ENCODE data around the gene GINS3. TPM values are rescaled to one million over a fixed set of nuclear protein-coding genes. Genes with fewer than 3 reads are reported as not detected.

GINS3 gene
- 10 to 100 TPM in 1 of 10 donors, 1 to 10 TPM in 9; 7.2 to 13.5 (median 8.5) TPM for polyA plus RNA-seq (ENCODE audit: insufficient read length in 10 of 10)
- long read RNA-seq, donor 1, partial matches to known transcripts: 0 of 6 reads
- long read RNA-seq, donor 1, other reads (novel, unspliced or antisense): 0 of 6 reads
- long read RNA-seq, donor 2, partial matches to known transcripts: 0 of 2 reads
- long read RNA-seq, donor 2, other reads (novel, unspliced or antisense): 0 of 2 reads
- long read RNA-seq, donor 3: 0 reads
- long read RNA-seq, donor 4, partial matches to known transcripts: 0 of 3 reads
- long read RNA-seq, donor 4, other reads (novel, unspliced or antisense): 0 of 3 reads
- long read RNA-seq, donor 5, partial matches to known transcripts: 0 of 5 reads
- long read RNA-seq, donor 5, other reads (novel, unspliced or antisense): 0 of 5 reads
- long read RNA-seq, donor 6, transcript GINS3-206 (1 exons, 3,202 nt): major isoform, 5 of 10 reads
- long read RNA-seq, donor 6, partial matches to known transcripts: 0 of 10 reads
- long read RNA-seq, donor 6, other reads (novel, unspliced or antisense): 0 of 10 reads
- long read RNA-seq, donor 7, partial matches to known transcripts: 0 of 6 reads
- long read RNA-seq, donor 7, other reads (novel, unspliced or antisense): 0 of 6 reads
- long read RNA-seq, donor 8, transcript GINS3-206 (1 exons, 3,202 nt): major isoform, 7 of 12 reads
- long read RNA-seq, donor 8, partial matches to known transcripts: 0 of 12 reads
- long read RNA-seq, donor 8, other reads (novel, unspliced or antisense): 0 of 12 reads
- long read RNA-seq, donor 9, partial matches to known transcripts: 0 of 1 reads
- long read RNA-seq, donor 9, other reads (novel, unspliced or antisense): 0 of 1 reads

- peak; percentile 90 to 96 (median 92) for DNase-seq
Observed at GRCh38 chr16:58392215-58393137, at the start of gene GINS3. GINS3 (plus strand) TSS chr16:58392471; CDS start chr16:58392602, 131 bp downstream.

DNA sequence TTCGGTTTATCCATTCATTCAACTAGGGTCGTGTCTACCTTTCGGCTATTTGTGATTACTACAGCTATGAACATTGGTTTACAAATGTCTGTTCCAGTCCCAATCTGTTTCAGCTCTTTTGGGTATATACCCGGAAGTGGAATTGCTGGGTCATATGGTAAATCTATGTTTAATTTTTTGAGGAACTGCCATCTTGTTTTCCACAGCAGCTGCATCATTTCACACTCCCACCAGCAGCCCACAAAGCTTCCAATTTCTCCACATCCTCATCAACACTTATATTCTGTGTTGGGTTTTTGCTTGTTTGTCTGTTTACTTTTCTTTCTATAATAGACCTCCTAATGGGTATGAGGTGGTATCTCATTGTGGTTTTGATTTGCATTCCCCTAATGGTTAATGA lies 48.7 kb upstream of the GINS3 start:
- no peak for DNase-seq

DNA sequence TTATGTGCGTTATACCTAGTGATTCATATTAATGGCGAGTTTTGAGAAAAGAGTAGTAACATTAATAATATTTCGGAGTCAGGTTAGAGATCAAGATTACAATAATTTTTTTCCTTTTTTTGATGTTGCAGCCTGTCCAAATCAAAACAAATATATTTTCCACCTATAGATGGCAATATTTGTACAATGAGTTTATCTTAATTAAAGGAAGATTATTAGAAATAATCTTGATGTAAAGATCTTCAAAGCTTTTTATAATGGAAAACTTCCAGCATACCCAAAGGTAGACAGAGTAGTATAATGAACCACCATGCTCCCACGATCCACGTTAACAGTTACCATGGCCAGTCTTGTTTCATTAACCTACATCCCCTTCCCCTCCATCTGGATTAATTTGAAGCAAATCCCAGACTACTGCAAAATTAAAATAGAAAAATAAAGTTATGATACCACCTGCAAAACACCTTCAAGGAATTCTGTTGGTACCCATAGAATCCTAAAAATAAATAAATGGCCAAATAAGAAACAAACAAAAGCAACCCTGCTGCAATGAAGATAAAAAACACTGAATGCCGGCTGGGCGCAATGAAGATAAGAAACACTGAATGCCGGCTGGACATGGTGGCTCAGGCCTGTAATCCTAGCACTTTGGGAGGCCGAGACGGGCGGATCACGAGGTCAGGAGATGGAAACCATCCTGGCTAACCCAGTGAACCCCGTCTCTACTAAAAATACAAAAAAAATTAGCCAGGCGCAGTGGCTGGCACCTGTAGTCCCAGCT lies 46.5 kb upstream of the GINS3 start:
- DNase-seq: peak in 1 of 3 donors; percentile 9

GRCh38 chr16:58346831-58347371 lies 45.4 kb upstream of the GINS3 start:
- DNase-seq: peak in 1 of 3 donors; percentile 13

GRCh38 chr16:58348986-58349385 lies 43.3 kb upstream of the GINS3 start:
- DNase-seq: peak in 1 of 3 donors; percentile 21

DNA sequence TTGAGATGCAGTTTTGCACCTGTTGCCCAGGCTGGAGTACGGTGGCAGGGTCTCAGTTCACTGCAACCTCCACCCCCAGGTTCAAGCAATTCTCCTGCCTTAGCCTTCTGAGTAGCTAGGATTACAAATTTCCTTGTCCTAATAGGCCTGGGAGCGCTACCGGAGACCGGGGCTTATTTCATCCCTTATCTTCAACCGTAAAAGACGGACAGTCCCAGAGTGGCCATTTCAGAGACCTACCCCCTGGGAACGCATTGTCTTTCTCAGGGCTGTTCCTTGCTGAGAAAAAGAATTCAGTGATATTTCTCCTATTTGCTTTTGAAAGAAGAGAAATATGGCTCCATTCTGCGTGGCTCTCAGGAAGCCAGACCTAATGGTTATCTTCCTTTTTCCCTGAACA lies 39.6 kb upstream of the GINS3 start:
- no peak for DNase-seq

DNA sequence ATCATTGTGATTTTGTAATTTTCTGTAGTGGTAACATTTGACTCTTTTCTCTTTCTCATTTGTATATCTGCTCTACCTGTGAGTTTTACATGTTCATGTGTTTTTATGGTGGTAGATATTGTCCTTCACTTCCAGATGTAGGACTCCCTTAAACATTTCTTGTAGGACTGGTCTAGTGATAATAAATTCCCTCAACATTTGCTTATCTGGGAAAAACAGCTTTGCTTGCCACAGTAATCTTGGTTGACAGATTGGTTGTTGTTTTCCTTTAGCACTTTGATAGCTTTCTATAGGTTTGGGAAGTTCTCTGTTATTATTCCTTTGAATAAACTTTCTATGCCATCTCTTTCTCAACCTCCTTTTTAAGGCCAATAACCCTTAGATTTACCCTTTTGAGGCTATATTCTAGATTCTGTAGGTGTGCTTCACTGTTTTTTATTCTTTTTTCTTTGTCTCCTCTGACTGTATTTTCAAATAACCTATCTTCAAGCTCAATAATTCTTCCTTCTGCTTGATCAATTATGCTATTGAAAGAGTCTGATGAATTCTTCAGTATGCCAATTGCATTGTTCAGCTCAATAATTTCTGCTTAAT lies 32.1 kb upstream of the GINS3 start:
- DNase-seq: no peak

DNA sequence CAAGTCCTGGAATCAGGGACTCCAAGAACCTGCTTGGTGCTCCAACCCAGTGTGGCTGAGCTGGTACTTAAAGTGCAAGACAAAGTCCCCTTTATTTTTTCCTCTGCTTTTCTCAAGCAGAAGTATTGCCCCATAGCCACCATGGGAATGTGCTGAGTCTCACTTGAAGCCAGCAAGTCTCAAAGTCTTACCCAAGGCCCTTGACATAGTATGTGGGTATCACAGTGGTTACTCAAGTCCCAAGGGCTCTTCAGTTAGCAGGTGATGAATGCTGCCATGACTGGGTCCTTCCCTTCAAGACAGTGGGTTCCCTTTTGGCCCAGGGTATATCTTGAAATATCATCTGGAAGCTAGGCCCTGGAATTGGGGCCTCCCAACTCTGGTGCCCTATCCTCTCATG lies 30.5 kb upstream of the GINS3 start:
- DNase-seq: no peak

- DNase-seq: no peak
Observed at GRCh38 chr16:58363746-58364393, 28.4 kb upstream of the GINS3 start.

GRCh38 chr16:58365623-58366022 lies 26.6 kb upstream of the GINS3 start:
- DNase-seq: no peak

DNA sequence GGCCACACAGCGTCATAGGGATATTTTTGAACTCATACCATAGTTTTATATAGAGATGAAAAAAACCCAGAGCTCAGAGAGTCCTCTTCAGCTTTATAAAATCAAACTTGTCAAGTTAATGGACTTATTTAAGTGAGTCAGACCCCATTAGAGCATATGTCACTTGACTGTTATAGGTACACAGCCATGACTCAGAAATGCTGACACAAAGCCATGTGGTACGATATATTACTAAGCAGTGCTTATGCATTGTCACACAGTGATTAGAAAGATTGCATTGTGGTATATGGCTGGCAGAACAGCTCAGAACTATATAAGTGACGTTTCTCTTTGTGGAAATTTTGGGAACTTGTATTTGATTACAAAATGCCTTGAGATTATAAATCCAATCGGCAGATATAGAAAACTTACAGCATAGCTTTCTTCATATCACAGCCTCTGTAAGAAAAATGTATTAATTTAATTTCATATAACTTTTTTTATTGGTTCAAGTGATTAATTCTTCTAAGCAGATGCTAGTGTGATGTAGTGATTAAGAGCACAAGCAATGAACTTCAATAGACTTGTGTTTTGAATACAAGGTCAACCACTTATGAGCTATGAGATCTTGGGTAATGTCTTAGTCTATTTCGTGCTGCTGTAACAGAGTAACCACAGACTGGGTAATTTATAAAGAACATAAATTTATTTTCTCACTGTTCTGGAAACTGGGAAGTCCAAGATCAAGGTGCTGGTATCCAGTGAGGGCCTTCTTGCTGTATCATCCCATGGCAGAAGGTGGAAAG lies 25.8 kb upstream of the GINS3 start:
- peak in 1 of 3 donors; percentile 16 for DNase-seq

DNA sequence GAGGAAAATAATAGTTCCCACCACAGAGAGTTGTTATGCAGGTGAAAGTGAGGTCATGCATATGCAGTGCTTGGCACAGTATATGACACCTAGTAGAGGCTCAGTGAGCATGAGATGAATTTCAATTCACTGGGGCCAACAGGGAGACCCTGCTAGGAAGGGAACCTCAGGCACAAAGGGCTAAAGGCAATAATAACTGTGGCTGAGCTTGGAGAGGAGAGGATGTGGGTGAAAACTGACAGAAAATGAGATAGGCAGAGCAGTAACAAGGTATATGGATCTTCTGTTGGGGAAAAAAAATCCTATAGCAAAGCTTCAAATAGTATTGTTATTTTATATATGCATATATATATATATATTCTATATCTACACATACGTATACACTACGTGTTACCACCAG lies 25.0 kb upstream of the GINS3 start:
- no peak for DNase-seq

GRCh38 chr16:58371841-58372240 lies 20.4 kb upstream of the GINS3 start:
- no peak for DNase-seq

DNA sequence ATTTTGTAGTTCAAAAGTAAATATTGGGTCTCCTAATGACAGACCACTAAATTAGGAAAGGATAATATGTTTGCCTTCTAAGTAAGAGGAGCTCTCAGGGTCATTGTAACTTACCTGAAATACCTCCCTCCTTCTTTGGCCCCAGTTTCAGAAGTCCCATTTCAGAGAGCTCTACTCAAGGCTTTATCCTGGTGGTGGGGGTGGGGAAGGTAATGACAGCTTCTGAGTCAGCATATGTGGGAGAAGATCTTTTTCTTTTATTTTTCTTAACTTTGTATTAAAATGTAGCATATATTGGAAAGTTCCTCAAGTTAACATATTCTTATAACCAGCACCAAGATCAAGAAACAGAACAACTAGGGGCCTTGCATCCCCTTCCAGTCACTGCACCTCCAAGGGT lies 16.9 kb upstream of the GINS3 start:
- no peak for DNase-seq

DNA sequence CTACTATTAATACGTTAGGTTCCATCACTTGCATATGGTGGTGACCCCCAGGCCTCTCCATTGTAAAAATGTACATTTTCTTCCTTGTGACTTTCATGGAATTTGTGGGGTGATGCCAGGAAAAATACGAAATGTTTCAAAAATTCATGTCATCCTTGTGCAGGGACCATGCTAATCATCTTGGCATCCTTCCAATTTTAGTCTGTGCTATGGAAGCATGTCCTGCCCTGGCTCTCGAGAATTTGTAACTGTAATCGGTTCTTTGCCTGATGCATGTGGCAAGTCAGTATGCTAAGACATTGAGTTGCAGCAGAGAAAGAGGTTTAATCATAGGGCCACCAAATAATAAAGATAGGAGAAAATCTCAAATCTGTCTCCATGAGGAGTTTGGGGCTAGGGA lies 14.3 kb upstream of the GINS3 start:
- DNase-seq: peak; percentile 5 to 18 (median 6)

DNA sequence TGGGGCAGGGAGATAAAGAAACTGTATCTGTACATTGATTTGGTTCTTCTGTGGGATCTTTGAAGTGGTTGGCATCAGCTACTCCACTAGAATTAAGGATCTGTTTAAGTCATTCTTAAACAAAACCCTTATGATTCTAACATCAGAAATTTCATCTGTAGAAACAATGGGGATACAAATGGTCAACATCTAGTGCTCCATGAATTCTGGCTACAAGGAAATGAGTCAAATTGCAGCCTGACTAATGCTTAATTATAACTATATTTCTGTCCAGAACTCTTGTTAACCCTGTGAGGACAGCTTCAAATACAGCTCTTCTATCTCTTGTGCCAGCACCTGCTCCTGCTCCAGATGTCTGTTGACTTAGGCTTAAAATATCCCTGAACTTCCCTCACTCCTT lies 13.9 kb upstream of the GINS3 start:
- no peak for DNase-seq

GRCh38 chr16:58379736-58380135 lies 12.5 kb upstream of the GINS3 start:
- DNase-seq: no peak

DNA sequence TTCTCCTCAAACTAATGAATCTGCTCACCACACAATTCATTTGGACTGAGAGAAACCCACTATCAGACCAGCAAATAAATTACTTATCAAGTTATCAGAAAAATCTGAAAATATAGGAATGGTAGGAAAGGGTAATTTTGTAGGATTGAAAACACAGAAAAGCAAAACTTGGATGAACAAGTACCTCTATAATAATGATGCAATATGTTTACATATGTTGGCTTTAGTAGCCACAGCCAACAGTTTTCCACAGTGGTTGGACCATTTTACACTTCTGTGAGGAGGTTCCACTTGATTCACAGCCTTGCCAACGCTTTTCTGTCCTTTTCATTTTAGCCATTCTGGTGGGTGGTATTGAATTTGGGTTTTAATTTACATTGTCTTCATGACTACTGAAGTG lies 10.6 kb upstream of the GINS3 start:
- no peak for DNase-seq
